Trophoblast cell (in vitro differentiated cells and primary cell): ENCODE measurements around the gene RNASE2.

Experiments
- DNase-seq, 2 donors: peaks; one replicate each; pipeline ENCODE4 v3.0.0-alpha.2; 2016
- H2AFZ ChIP-seq: 2 replicates; pipeline ENCODE4 v1.6.1; 2013; ENCODE audit warnings: low read length, moderate library complexity, mild to moderate bottlenecking; ENCODE audit not compliant: insufficient read depth, poor library complexity
- H2AK5ac ChIP-seq: 2 replicates; pipeline ENCODE4 v1.6.1; 2013; ENCODE audit warnings: mild to moderate bottlenecking, low read length
- H2BK120ac ChIP-seq: 2 replicates; pipeline ENCODE4 v1.6.1; 2013; ENCODE audit warnings: low read length, mild to moderate bottlenecking, moderate library complexity; ENCODE audit not compliant: insufficient read depth, poor library complexity
- H2BK12ac ChIP-seq: 2 replicates; pipeline ENCODE4 v1.6.1; 2013; ENCODE audit warnings: mild to moderate bottlenecking, low read length, moderate library complexity
- H2BK5ac ChIP-seq: 2 replicates; pipeline ENCODE4 v1.6.1; 2013; ENCODE audit warnings: low read length, low read depth, moderate library complexity, mild to moderate bottlenecking; ENCODE audit not compliant: poor library complexity
- H3K14ac ChIP-seq: 2 replicates; pipeline ENCODE4 v1.6.1; 2013; ENCODE audit warnings: mild to moderate bottlenecking, low read length
- H3K18ac ChIP-seq: 2 replicates; pipeline ENCODE4 v1.6.1; 2013; ENCODE audit warnings: mild to moderate bottlenecking, low read length
- H3K23ac ChIP-seq: 2 replicates; pipeline ENCODE4 v1.6.1; 2013; ENCODE audit warnings: low read length
- H3K27ac ChIP-seq: 2 replicates; pipeline ENCODE4 v1.5.1; 2013; ENCODE audit warnings: low read depth, mild to moderate bottlenecking, inconsistent platforms, low read length, moderate library complexity
- H3K27me3 ChIP-seq: 2 replicates; pipeline ENCODE4 v1.6.1; 2013; ENCODE audit warnings: inconsistent platforms, mild to moderate bottlenecking, low read length, moderate library complexity; ENCODE audit not compliant: insufficient read depth
- H3K36me3 ChIP-seq, 2 experiments: 1 replicate in 1 of 2; 2 replicates in 1 of 2; pipeline ENCODE4 v1.6.1; 2013; ENCODE audit warnings: low read length in 2 of 2, mild to moderate bottlenecking in 2 of 2, moderate library complexity in 1 of 2; ENCODE audit not compliant: insufficient read depth in 2 of 2, control insufficient read depth in 1 of 2
- H3K4ac ChIP-seq: 2 replicates; pipeline ENCODE4 v1.6.1; 2013; ENCODE audit warnings: low read depth, mild to moderate bottlenecking, low read length, moderate library complexity
- H3K4me1 ChIP-seq, 2 experiments: 1 replicate in 1 of 2; 2 replicates in 1 of 2; pipeline ENCODE4 v1.6.1; 2013; ENCODE audit warnings: low read length in 2 of 2, mild to moderate bottlenecking in 2 of 2, moderate library complexity in 1 of 2; ENCODE audit not compliant: insufficient read depth in 2 of 2, control insufficient read depth in 1 of 2
- H3K4me2 ChIP-seq: 2 replicates; pipeline ENCODE4 v1.6.1; 2013; ENCODE audit warnings: inconsistent platforms, mild to moderate bottlenecking, low read length, moderate library complexity
- H3K4me3 ChIP-seq: 2 replicates; pipeline ENCODE4 v1.5.1; 2013; ENCODE audit warnings: mild to moderate bottlenecking, low read depth, low read length, inconsistent platforms
- H3K79me1 ChIP-seq: one replicate; pipeline ENCODE4 v1.6.1; 2013; ENCODE audit warnings: low read length
- H3K79me2 ChIP-seq: 2 replicates; pipeline ENCODE4 v1.6.1; 2013; ENCODE audit warnings: low read length, mild to moderate bottlenecking; ENCODE audit not compliant: control insufficient read depth, insufficient read depth, poor library complexity
- H3K9ac ChIP-seq: 2 replicates; pipeline ENCODE4 v1.6.1; 2013; ENCODE audit warnings: mild to moderate bottlenecking, low read length
- H3K9me3 ChIP-seq: 2 replicates; pipeline ENCODE4 v1.6.1; 2013; ENCODE audit warnings: low read depth, mild to moderate bottlenecking, control low read depth, inconsistent platforms, low read length; ENCODE audit not compliant: insufficient read depth
- H4K12ac ChIP-seq: 2 replicates; pipeline ENCODE4 v1.6.1; 2013; ENCODE audit warnings: low read depth, mild to moderate bottlenecking, low read length, moderate library complexity
- H4K8ac ChIP-seq: 2 replicates; pipeline ENCODE4 v1.6.1; 2013; ENCODE audit warnings: low read depth, mild to moderate bottlenecking, low read length, moderate library complexity
- H4K91ac ChIP-seq: one replicate; pipeline ENCODE4 v1.6.1; 2013; ENCODE audit warnings: low read depth, mild to moderate bottlenecking, low read length, moderate library complexity
- WGBS: extraction: QIAGEN DNeasy Blood & Tissue Kit; methylation state at CpG from one replicate; pipeline ENCODE4 v1.1.7; 2013; ENCODE audit warnings: missing lambda C conversion rate; ENCODE audit not compliant: insufficient read length, insufficient coverage; ENCODE audit errors: extremely low coverage; 5-methylcytosine and 5-hydroxymethylcytosine counted together

The RNASE2 gene

DNA sequence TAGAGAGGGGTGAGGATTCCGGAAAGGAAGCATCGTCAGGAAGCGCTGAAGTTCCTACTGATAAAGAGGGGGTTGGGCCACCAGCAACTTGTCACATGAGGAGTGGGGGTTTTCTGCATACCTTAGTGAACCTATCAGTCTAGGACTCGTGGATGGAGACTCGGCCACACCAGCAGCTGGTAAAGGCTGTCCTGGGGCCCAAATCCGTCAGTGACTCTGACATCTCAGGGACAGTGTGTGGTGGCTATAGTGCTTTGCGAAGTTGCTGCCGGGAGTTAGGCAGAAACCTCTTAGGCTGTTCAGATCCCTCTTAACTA, 16.4 kb downstream of the RNASE2 start:
- no peaks in the 10 kb centered on the region for H3K36me3 ChIP-seq
- no peak overlapping the region for H3K4me3 ChIP-seq
- H2BK5ac ChIP-seq, result no peak overlapping the region
- peaks cover 7% of the 10 kb centered on the region for H3K79me1 ChIP-seq
- H2BK120ac ChIP-seq, result no peak overlapping the region
- peak overlapping the region; percentile 3 for H4K8ac ChIP-seq
- H3K4me1 ChIP-seq, result peaks cover 4 to 6% of the 10 kb centered on the region in 2 experiments
- no peaks in the 10 kb centered on the region for H3K9me3 ChIP-seq
- no peak overlapping the region for H3K23ac ChIP-seq
- DNase-seq, result no peak
- H3K9ac ChIP-seq, result no peak overlapping the region
- no peak overlapping the region for H3K14ac ChIP-seq
- H3K4me2 ChIP-seq, result peak overlapping the region; percentile 97
- peak overlapping the region; percentile 1 for H2AFZ ChIP-seq
- H3K27ac ChIP-seq, result no peak overlapping the region
- no peak overlapping the region for H2AK5ac ChIP-seq
- no peaks in the 10 kb centered on the region for H3K79me2 ChIP-seq
- no CpG with 5 or more reads among the region's 8 CpGs for WGBS
- no peak overlapping the region for H3K4ac ChIP-seq
- H4K12ac ChIP-seq, result no peak overlapping the region
- H2BK12ac ChIP-seq, result peak overlapping the region; percentile 2
- H4K91ac ChIP-seq, result no peak overlapping the region
- no peaks in the 10 kb centered on the region for H3K27me3 ChIP-seq
- no peak overlapping the region for H3K18ac ChIP-seq

- no peak overlapping the region for H2AK5ac ChIP-seq
- H3K27me3 ChIP-seq, result no peaks in the 10 kb centered on the region
- peaks cover 7% of the 10 kb centered on the region for H3K79me1 ChIP-seq
- H3K23ac ChIP-seq, result no peak overlapping the region
- no peak overlapping the region for H3K4me2 ChIP-seq
- no peak overlapping the region for H3K27ac ChIP-seq
- peak in 1 of 2 donors; percentile 42 for DNase-seq
- peak overlapping the region; percentile 59 for H2BK12ac ChIP-seq
- H2BK120ac ChIP-seq, result peak overlapping the region; percentile 4
- H4K12ac ChIP-seq, result no peak overlapping the region
- peaks cover 6% of the 10 kb centered on the region in 2 experiments for H3K4me1 ChIP-seq
- H3K79me2 ChIP-seq, result no peaks in the 10 kb centered on the region
- H4K8ac ChIP-seq, result no peak overlapping the region
- H3K14ac ChIP-seq, result no peak overlapping the region
- H3K4me3 ChIP-seq, result no peak overlapping the region
- H4K91ac ChIP-seq, result peak overlapping the region; percentile 45
- H3K9me3 ChIP-seq, result no peaks in the 10 kb centered on the region
- no peak overlapping the region for H2BK5ac ChIP-seq
- no peak overlapping the region for H2AFZ ChIP-seq
- H3K9ac ChIP-seq, result no peak overlapping the region
- no peak overlapping the region for H3K4ac ChIP-seq
- no peak overlapping the region for H3K18ac ChIP-seq
- WGBS, result no CpG with 5 or more reads among the region's 3 CpGs
- no peaks in the 10 kb centered on the region for H3K36me3 ChIP-seq
Observed at GRCh38 chr14:20973501-20973900, 18.2 kb downstream of the RNASE2 start.

DNA sequence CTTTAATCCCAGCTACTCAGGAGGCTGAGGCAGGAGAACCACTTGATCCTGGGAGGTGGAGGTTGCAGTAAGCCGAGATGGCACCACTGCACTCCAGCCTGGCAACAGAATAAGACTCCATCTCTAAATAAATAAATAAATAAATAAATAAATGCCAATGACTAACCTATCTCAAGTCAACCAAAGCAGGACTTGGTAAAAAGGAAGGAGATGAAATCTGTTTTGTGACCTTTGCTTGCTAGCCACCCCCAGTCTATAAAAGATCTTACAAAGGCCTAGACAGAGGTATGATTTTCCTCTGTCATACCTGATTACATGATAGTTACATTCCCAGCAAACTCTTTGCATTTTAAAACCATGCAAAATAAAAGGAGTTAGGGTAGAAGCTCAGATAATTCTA, 21.0 kb downstream of the RNASE2 start:
- H3K9ac ChIP-seq, result no peak overlapping the region
- H3K4me3 ChIP-seq, result no peak overlapping the region
- H2AFZ ChIP-seq, result no peak overlapping the region
- H3K4me2 ChIP-seq, result no peak overlapping the region
- no peak overlapping the region for H2BK5ac ChIP-seq
- peaks cover 4% of the 10 kb centered on the region for H3K79me1 ChIP-seq
- no peak overlapping the region for H2AK5ac ChIP-seq
- no peak overlapping the region for H2BK120ac ChIP-seq
- no peak overlapping the region for H4K12ac ChIP-seq
- H4K91ac ChIP-seq, result no peak overlapping the region
- no peaks in the 10 kb centered on the region for H3K9me3 ChIP-seq
- no peak overlapping the region for H3K18ac ChIP-seq
- H3K27me3 ChIP-seq, result no peaks in the 10 kb centered on the region
- no peak overlapping the region for H3K23ac ChIP-seq
- no peak overlapping the region for H3K4ac ChIP-seq
- no peak overlapping the region for H4K8ac ChIP-seq
- no peak overlapping the region for H3K14ac ChIP-seq
- H3K27ac ChIP-seq, result no peak overlapping the region
- H3K79me2 ChIP-seq, result no peaks in the 10 kb centered on the region
- H2BK12ac ChIP-seq, result no peak overlapping the region
- no peaks in the 10 kb centered on the region for H3K36me3 ChIP-seq
- no CpG with 5 or more reads among the region's 1 CpG for WGBS
- DNase-seq, result no peak
- peaks cover 6% of the 10 kb centered on the region in 2 experiments for H3K4me1 ChIP-seq

- H3K79me1 ChIP-seq, result peaks cover 4% of the 10 kb centered on the region
- no peak overlapping the region for H3K9ac ChIP-seq
- no peak overlapping the region for H3K4ac ChIP-seq
- no peak overlapping the region for H3K18ac ChIP-seq
- H3K14ac ChIP-seq, result no peak overlapping the region
- no peak overlapping the region for H2AK5ac ChIP-seq
- no peak overlapping the region for H2BK120ac ChIP-seq
- no peak overlapping the region for H2BK12ac ChIP-seq
- no peak overlapping the region for H4K8ac ChIP-seq
- no peaks in the 10 kb centered on the region for H3K79me2 ChIP-seq
- DNase-seq, result no peak
- no peak overlapping the region for H4K91ac ChIP-seq
- peaks cover 2 to 3% of the 10 kb centered on the region in 2 experiments for H3K4me1 ChIP-seq
- no peak overlapping the region for H3K23ac ChIP-seq
- no peak overlapping the region for H3K4me2 ChIP-seq
- no peaks in the 10 kb centered on the region for H3K27me3 ChIP-seq
- H4K12ac ChIP-seq, result no peak overlapping the region
- no peak overlapping the region for H2AFZ ChIP-seq
- no CpG with 5 or more reads among the region's 1 CpG for WGBS
- no peaks in the 10 kb centered on the region for H3K36me3 ChIP-seq
- H3K27ac ChIP-seq, result no peak overlapping the region
- no peak overlapping the region for H3K4me3 ChIP-seq
- no peak overlapping the region for H2BK5ac ChIP-seq
- no peaks in the 10 kb centered on the region for H3K9me3 ChIP-seq
Observed at GRCh38 chr14:20978687-20979086, 23.4 kb downstream of the RNASE2 start.
